ENCODE data around the gene PTPRZ1.
A peak's percentile ranks its signal among the peaks of the same experiment; 100 is the strongest.

The PTPRZ1 gene

GRCh38 chr7:121874298-121874697 lies 1.3 kb downstream of the PTPRZ1 start:
- H3K4me3 ChIP-seq (ENCODE audit: control insufficient read depth, low read depth, low read length) = no peak overlapping the region
- no peak for DNase-seq (ENCODE audit: low read depth)
- TF ChIP-seq, protein P1, sequence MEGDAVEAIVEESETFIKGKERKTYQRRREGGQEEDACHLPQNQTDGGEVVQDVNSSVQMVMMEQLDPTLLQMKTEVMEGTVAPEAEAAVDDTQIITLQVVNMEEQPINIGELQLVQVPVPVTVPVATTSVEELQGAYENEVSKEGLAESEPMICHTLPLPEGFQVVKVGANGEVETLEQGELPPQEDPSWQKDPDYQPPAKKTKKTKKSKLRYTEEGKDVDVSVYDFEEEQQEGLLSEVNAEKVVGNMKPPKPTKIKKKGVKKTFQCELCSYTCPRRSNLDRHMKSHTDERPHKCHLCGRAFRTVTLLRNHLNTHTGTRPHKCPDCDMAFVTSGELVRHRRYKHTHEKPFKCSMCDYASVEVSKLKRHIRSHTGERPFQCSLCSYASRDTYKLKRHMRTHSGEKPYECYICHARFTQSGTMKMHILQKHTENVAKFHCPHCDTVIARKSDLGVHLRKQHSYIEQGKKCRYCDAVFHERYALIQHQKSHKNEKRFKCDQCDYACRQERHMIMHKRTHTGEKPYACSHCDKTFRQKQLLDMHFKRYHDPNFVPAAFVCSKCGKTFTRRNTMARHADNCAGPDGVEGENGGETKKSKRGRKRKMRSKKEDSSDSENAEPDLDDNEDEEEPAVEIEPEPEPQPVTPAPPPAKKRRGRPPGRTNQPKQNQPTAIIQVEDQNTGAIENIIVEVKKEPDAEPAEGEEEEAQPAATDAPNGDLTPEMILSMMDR (conservative IDR thresholded peaks at IDR 0.05; ENCODE audit: control insufficient read depth, insufficient read depth, low read depth, low read length) = peak; percentile 8

DNA sequence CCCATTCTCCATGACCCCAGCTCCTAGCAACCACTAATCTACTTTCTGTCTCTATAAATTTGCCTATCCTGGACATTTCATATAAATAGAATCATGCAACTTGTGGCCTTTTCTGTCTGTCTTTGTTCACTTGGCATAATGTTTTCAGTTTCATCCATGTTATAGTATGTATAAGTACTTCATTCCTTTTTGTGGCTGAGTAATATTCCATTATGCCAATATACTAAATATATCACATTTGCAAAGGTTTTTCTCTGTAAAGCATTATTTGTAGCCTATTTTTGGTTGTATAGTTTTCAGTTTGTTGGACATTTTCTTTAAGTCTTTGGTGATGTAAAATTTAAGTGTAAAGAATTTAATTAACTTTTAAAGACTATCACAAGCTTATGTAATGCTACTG lies 2.2 kb downstream of the PTPRZ1 start:
- no peak for DNase-seq (ENCODE audit: low read depth)
- TF ChIP-seq, protein P1 (conservative IDR thresholded peaks at IDR 0.05; ENCODE audit: control insufficient read depth, insufficient read depth, low read depth, low read length) = no peak
- no peak overlapping the region for H3K4me3 ChIP-seq (ENCODE audit: control insufficient read depth, low read depth, low read length)

DNA sequence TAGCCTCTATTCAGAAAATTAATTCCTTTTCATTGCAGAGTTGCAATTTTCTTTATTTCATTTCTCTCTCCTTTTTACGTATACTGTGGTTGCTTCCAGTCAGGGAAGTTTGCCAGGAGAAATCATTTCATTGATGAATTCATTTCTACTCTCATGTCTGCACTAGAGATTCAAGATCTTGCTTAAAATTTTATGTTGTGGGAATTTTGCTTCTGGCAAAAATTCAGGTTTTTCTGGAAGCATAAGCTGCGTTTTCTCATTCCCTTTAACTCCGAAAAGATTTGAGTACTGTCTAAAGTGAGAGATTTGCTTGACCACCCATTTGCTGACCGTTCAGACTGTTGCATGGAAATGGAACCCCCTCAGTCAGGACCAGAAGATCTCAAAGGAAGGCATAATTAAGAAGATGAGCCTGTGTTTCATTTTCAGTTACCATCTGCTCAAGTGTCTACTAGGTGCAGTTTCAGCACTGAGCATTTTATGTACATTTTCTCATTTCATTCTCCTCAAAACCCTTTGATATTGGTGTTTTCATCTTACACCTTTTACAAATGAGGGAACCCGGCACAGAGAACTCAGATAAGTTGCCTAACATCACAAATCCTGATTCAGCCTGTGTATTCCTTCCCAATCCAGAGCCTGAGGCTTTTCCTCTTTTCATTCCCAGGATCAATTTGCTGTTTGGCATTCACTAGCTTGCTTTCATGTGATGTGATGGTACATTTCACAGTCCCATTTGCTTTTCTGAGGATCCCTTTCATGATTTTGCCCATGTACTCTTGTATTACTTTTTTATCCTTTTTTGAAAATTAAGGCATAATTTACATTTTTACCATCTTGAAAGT lies 3.9 kb downstream of the PTPRZ1 start:
- TF ChIP-seq, protein P1 (conservative IDR thresholded peaks at IDR 0.05; ENCODE audit: control insufficient read depth, insufficient read depth, low read depth, low read length) = no peak
- no peak overlapping the region for H3K4me3 ChIP-seq (ENCODE audit: control insufficient read depth, low read depth, low read length)
- DNase-seq (ENCODE audit: low read depth) = no peak

GRCh38 chr7:121878918-121879464 lies 6.0 kb downstream of the PTPRZ1 start:
- DNase-seq (ENCODE audit: low read depth) = no peak
- no peak overlapping the region for H3K4me3 ChIP-seq (ENCODE audit: control insufficient read depth, low read depth, low read length)
- TF ChIP-seq, protein P1 (conservative IDR thresholded peaks at IDR 0.05; ENCODE audit: control insufficient read depth, insufficient read depth, low read depth, low read length) = no peak

GRCh38 chr7:121879544-121879943 lies 6.6 kb downstream of the PTPRZ1 start:
- no peak overlapping the region for H3K4me3 ChIP-seq (ENCODE audit: control insufficient read depth, low read depth, low read length)
- DNase-seq (ENCODE audit: low read depth) = no peak
- TF ChIP-seq, protein P1 (conservative IDR thresholded peaks at IDR 0.05; ENCODE audit: control insufficient read depth, insufficient read depth, low read depth, low read length) = no peak

- H3K4me3 ChIP-seq (ENCODE audit: control insufficient read depth, low read depth, low read length) = no peak overlapping the region
- TF ChIP-seq, protein P1 (conservative IDR thresholded peaks at IDR 0.05; ENCODE audit: control insufficient read depth, insufficient read depth, low read depth, low read length) = no peak
- DNase-seq (ENCODE audit: low read depth) = no peak
These were observed 9.8 kb downstream of the PTPRZ1 start for GRCh38 chr7:121882731-121883130.
